HG03060 (cell line): ENCODE results near the gene AGAP1.
"Not testable (repeated sequence)": the region's sequence is repeated elsewhere in the genome, so short reads cannot be mapped to it uniquely, and the experiment has no call there.

Experiments
- ATAC-seq: cut with Tn5 transposase; IDR thresholded peaks from one replicate; pipeline ENCODE4 v1.9.1; 2021; ENCODE audit warnings: low read depth, moderate number of reproducible peaks; ENCODE audit not compliant: unreplicated experiment

The AGAP1 gene

GRCh38 chr2:235940330-235940729, 446.5 kb downstream of the AGAP1 start:
- ATAC-seq: no peak

DNA sequence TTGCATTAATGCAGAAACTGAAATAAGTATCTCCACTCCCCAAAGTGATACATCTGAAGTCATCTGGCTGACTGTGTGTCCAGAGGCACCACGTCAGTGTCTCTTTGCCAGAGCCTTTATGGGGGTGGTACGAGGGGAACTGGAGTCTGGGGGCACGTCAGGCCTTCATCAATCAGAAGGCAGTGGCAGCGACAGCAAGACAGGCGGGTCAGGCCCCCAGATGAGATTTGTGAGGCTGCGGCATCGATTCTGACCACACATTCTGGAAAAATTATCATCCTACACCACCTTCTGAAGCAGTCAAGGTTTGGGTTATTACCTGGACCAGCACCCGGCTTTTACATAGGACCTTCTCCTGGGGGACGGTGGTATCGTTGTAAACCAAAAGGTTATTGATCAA, 450.7 kb downstream of the AGAP1 start:
- no peak for ATAC-seq

- ATAC-seq: no peak
Measured at GRCh38 chr2:235945608-235946140, 451.8 kb downstream of the AGAP1 start.

GRCh38 chr2:235946590-235946989, 452.7 kb downstream of the AGAP1 start:
- no peak for ATAC-seq

- not testable (repeated sequence) for ATAC-seq
Measured at GRCh38 chr2:235947055-235947454, 453.2 kb downstream of the AGAP1 start.

DNA sequence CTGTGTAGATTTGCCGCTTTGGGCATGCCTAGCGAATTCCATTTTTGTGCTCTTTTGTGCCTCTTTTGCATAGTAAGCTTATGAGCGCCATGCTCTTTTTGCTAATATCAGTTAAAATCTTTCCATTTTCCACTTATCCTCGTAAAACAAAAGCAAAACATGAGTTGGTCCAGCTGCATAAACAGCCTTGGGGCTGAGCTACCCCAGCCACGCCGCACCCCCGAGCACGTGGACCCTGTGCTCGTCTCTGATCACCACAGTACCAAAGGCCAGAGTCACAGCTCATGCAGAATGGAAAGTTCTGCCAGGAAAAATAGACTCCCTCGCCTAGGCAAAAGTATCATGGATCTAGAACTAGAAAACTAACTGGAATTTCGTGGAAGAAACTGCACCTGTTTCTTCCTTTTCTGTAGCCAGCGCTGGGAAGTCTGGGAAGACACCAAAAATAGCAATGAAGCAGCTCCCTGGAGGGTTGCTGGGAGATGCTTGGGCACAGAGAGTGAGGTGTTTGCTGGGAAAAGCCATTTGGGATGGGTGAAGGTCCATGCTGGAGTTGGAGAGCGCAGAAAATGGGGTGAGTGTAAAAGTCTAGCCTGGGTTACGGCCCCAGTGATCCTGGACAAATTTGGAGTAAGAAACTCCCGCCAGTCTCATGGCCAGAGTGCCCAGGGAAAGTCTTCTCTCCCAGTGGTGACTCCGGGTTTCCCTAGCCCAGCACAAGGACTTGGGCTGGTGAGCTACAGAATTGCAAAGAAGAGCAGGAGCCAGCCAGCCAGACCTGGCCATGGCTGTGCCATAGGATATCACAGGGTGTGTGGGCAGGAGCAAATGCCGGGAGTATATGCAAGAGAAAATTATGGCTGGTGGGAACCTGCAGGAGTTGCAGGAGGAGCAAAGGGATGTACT, 456.0 kb downstream of the AGAP1 start:
- no peak for ATAC-seq

DNA sequence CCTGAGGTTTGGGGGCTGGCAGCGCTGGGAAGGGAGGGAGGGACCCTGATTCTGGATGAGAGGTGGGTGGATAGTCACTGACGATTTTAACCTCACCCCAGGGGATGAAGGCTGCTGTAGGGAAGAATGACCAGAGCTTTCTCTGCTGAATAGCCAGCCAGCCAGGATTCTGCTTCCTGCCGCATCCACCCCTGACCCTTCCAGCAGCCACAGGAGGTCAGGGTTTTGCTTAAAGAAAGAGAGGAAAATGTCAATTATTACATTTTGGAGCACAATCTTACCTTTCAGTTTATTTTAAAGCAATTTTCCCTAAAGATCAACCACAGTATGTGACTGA, 456.6 kb downstream of the AGAP1 start:
- no peak for ATAC-seq

DNA sequence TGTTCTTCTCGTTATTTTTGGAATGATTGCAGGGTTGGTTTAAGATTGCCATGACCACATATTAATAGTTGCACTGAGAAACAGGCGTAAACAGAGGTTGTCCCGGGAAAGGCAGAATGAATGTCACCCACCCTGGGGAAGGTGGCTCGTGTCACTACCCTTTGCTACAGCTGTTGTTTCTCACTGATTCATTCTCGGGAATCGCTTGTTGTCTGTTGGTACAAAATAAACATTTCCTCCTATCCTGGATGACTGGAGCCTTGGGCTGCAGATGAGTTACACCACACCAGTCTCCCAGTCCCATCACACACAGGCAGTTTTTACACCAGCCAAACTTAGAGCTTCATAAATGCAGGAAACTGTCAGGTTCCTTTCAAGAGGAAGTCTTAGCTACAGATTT, 457.6 kb downstream of the AGAP1 start:
- no peak for ATAC-seq

GRCh38 chr2:235951982-235952381, 458.1 kb downstream of the AGAP1 start:
- no peak for ATAC-seq

DNA sequence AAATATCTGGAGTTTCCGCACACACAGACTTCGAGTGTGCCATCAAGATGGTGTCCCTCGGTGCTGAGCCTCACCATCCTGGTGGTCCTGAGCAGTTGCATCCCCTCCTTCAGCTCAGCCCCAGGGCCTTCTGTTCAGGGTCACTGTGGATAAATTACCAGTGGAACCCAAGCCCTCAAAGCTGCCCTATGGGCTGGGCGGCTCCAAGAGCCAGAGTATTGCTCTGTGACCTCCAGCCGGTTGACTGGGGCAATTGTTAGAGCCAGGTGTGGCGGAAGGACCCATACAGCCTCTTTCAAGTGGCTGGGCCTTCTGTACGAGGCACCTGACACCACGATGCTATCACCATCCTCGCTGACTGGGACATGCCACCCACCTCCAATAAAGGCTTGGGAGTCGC, 458.9 kb downstream of the AGAP1 start:
- no peak for ATAC-seq

- ATAC-seq: no peak
Measured at GRCh38 chr2:235954281-235954680, 460.4 kb downstream of the AGAP1 start.

DNA sequence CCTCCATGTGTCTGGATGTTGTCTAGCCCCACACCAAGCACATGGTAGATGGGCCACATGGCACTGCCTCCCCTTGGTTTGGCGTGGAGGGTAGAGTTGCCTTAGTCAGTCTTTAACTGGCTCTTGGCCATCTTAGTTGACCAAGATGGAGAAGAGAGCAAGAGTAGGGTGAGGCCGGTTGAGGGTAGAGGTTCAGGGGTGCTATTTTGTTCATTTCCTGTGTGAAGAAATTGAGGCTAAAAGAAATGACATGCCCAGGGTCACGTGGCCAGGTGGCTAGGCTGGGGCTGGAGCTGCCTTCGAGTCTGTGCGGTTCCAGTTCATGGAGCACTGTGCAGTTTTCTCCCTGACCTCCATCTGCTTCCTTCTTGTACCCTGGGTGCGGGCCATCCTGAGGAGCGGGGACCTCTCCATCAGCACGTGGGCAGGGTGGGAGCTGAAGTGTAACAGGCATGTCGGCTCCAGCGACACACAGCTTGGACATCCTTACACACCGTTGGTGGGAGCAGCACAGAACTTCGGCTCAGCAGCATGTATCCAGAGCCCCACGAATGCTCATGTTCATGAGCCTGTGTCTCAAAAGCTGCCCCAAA, 461.1 kb downstream of the AGAP1 start:
- no peak for ATAC-seq

DNA sequence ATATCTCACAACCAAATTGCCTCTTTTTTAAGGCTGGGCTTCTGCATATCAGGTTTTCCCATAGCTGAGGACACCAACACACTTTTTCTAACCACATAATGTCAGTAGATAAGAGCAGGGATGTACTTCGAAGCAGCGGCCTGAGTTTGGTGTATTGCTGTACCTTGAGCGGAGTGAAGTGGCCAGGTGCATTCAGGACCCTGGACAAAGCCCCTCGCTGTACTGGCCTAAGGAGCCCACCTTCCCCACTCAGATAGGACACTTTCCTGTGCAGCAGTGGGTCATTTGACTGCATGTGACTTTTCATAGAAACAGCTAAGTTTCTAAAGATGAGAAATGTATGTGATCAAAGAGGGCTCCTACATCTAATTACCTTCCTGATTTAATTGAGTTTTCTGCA, 461.8 kb downstream of the AGAP1 start:
- ATAC-seq: no peak

- no peak for ATAC-seq
Measured at GRCh38 chr2:235956281-235956970, 462.6 kb downstream of the AGAP1 start.

- ATAC-seq: no peak
Measured at GRCh38 chr2:235957251-235957650, 463.4 kb downstream of the AGAP1 start.

DNA sequence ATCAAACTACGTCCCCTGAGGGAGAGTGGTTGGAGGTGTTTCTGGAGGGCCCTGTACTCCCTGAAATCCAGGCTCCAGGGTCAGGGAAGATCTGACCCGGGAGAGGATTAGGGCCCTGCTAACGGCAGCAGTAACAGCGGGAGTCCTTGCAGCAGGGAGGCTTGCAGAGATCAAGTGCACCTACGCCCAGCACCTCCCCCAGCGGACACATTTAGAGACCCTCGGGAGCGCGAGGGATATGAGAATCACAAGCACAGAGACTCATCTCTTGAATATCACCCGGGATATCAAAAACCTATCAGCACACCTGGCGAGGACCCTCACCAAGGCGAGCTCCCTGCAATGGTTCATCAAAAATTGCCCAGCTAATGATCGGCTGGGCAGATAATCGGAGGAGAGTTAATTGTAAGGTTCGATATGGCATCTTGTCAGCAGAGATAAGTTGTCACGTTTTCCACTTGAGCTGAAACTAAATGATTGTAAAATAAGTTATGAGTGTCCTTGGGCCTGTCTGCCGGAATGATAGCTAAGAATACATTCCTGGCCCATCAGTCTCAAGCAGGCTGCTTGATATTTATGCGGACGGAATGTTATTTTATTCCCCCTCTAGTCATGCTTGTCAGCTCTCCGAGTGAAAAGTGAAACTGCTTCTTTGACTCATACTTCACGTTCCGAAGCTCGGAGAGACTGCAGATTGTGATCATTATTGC, 464.5 kb downstream of the AGAP1 start:
- ATAC-seq: no peak

GRCh38 chr2:235958931-235959410, 465.1 kb downstream of the AGAP1 start:
- no peak for ATAC-seq

DNA sequence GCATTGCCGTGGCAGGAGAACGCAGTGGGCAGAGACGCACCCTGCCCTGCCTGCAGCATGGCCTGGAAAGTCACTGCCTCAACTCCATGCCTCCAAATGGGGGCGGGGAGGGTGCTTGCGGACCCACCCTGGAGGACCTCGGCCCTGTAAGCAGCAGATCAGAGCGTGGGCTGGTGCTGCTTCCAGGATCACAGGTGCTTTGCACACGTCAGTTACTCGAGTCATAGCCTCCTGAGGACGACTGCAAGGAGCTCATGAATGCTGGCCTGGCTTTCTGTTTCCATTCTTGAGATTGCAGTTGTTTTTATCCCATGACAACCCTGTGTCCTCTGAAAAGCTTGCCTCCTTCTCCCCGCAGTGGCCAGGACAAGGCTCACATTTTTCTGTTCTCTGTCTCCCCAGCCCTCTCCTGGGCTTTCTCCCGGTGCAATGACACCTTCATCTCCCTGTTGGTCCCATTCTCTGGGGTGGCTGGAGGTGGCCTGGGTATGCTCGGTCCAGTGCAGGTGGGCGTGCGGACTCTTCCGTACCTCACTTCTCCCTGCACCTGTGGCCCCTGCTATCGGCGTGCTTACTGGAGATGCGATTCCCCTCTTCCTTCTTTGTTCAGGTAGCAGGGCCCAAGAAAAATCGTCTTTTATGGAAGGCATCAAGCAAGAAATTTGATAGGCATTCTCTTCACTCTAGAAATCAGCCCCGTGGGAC, 466.3 kb downstream of the AGAP1 start:
- no peak for ATAC-seq

DNA sequence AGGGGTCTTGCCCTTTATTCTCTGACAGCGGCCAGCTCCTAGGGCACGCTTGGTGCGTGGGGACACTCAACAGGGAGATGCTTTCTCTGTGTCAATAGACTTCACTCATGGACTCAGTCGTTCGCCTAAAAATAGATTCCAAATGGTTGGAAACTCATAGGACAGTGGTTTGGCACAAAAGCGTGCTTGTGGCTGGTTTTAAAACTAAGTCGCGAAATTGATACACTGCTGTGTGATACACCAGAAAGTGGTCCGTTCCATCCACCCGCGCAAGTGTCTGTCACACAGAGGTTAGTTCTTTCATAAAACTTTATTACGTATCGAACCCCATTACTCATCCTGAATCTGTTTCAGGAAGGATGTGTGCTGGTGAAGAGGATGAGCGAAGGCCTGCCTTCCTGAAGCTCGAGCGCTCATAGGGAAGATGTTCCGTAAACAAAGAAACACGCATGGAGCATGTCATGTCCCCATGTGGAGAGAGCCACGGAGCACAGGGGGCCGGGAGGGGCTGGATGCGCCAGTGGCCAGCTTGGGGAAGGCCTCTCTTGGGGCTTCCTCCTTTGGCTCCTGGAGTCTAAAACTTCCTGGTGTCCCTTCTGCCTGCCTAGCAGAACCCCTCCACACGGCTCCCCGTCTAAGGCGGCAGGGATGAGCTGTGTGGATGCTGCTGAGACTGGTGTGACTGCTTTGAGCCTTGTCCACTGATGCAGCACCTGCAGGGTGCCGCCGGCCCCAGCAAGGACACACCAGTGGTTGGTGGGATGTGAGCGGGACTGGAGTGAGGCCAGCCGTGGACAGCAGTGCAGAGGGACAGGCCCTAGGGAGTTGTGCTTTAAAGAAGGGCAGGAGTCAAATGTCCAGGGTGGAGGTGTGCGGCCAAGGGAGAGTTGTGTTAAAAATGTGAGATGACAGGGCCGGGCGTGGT, 467.1 kb downstream of the AGAP1 start:
- no peak for ATAC-seq
